Measurements from ENCODE around the gene PPIA.
A peak's percentile ranks its signal among the peaks of the same experiment; 100 is the strongest.
"Not testable (repeated sequence)": the region's sequence is repeated elsewhere in the genome, so short reads cannot be mapped to it uniquely, and the experiment has no call there.

The PPIA gene

GRCh38 chr7:44843440-44843839 is 47.0 kb downstream of the PPIA start:
- not testable (repeated sequence) for DNase-seq

- DNase-seq: no peak
Measured at GRCh38 chr7:44845451-44845850, 49.0 kb downstream of the PPIA start.

GRCh38 chr7:44846390-44846789 is 49.9 kb downstream of the PPIA start:
- peak; percentile 14 for DNase-seq

- no peak for DNase-seq
Measured at GRCh38 chr7:44846816-44847508, 50.5 kb downstream of the PPIA start.

- peak; percentile 91 for DNase-seq
Measured at GRCh38 chr7:44847509-44847919, 51.0 kb downstream of the PPIA start.

GRCh38 chr7:44847920-44848634 is 51.6 kb downstream of the PPIA start, which contains the start of gene H2AZ2:
TSS of gene H2AZ2 (minus strand) at chr7:44848087. CDS start at chr7:44847971, 116 bp downstream.
- peak; percentile 100 for DNase-seq

- DNase-seq: no peak
Measured at GRCh38 chr7:44849259-44849884, 52.9 kb downstream of the PPIA start.

- DNase-seq: peak; percentile 40
Measured at GRCh38 chr7:44849885-44850544, 53.5 kb downstream of the PPIA start.

- no peak for DNase-seq
Measured at GRCh38 chr7:44852590-44852989, 56.1 kb downstream of the PPIA start.

Data from activated CD4-positive, alpha-beta T cell treated with anti-CD3 and anti-CD28 coated beads, Interleukin-2, Interleukin-6, amounts not matched to agents 100 ng/mL and 50 ng/mL, durations not matched to agents 16 hours and 8 hours (primary cell).